Cerebellar nuclear complex (tissue), 1 donor: Measurements from ENCODE around the gene F2RL3.

Experiments used
- DNase-seq, 2 experiments: peaks; one replicate each; lab custom pipeline; 2025; lab: John Stamatoyannopoulos, UW

The F2RL3 gene

GRCh38 chr19:16894080-16894479, 5.3 kb downstream of the F2RL3 start:
- no peak for DNase-seq

GRCh38 chr19:16895467-16896145, 6.8 kb downstream of the F2RL3 start:
- no peak for DNase-seq

- no peak for DNase-seq
Observed at GRCh38 chr19:16896146-16897028, 7.6 kb downstream of the F2RL3 start.

GRCh38 chr19:16897029-16897855, 8.4 kb downstream of the F2RL3 start:
- DNase-seq = no peak

DNA sequence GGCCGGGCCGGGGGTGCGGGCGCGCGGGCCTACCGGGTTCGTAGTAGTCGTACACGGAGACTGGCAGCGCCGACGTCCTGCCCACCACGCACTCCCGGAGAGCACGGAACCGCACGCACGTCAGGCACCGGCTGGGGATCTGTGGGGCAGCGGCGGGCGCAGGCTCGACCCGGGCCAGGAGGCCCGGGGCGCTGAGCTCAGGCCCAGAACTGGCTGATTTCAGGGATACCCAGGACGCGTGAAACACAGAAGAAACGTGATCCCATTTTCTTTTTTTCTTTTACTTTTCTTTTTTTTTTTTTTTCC, 9.0 kb downstream of the F2RL3 start:
- DNase-seq = no peak

DNA sequence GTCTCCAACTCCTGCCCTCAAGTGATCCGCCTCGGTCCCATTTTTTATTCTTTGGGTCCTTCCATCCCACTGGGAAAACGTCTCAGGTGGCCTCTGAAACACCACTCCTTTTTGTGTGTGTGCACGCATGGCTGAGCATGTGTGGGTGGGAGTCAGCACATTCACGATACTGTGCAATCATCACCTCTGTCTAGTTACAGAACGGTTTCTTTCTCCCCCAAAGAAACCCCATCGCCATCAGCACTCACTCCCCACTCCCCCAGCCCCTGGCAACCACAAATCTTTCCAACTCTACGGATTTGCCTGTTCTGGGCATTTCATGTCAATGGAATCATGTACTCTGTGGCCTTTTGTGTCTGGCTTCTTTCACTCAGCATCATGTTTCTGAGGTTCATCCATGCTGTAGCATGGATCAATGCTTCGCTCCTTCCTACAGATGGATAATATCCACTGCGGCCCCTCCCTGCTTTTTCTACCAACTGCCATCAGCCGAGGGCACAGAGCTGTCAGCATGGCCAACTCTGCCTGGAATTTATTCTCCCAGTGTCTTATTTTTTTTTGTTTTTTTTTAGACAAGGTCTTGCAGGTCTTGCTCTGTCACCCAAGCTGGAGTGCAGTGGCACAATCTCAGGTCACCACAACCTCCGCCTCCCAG, 9.7 kb downstream of the F2RL3 start:
- DNase-seq = no peak

DNA sequence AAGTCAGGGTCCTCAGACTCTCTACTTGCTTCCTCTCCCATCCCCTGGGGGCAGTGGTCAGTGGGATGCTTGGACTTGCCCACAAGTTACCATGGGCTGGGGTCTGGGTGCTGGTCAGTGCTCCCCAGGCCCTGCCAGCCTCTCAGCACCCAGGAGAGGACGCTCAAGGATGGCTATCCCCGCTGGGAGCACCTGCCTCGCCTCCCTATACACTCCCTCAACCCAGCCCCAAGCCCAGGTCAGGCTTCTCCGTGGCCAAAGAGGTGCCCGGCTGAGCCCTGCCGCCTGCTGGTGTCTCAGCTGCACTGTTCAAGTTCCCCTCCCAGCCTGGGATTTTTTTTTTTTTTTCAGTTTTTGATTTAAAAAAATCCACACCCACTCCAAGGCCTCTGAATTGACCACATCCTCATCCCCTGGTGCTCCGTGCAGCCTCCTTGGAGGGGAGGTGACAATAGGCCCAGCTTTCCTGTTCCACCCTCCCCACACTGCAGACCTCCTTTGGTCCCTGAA, 10.8 kb downstream of the F2RL3 start:
- no peak for DNase-seq

GRCh38 chr19:16901491-16902175, 12.8 kb downstream of the F2RL3 start:
- DNase-seq = no peak

DNA sequence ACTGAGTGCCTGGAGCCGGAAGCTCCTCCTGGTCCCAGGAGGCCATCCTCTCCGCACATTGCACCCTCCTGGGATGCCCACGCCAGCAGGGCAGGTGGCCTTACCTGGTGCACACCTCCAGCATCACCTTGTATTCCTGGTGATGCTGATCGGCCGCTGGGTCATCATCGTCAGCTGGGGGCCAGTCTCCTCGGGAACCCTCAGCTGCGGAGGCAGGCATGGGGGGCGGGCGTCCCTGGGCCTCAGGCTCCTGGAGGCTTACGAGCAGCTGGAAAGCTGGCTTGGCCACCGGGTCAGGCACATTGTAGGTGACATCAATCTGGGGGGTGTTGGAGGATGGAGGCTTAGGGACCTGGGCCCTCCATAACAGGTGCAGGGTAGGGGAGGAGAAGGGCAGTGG, 13.7 kb downstream of the F2RL3 start:
- no peak for DNase-seq

- DNase-seq = no peak
Observed at GRCh38 chr19:16903347-16903746, 14.5 kb downstream of the F2RL3 start.

DNA sequence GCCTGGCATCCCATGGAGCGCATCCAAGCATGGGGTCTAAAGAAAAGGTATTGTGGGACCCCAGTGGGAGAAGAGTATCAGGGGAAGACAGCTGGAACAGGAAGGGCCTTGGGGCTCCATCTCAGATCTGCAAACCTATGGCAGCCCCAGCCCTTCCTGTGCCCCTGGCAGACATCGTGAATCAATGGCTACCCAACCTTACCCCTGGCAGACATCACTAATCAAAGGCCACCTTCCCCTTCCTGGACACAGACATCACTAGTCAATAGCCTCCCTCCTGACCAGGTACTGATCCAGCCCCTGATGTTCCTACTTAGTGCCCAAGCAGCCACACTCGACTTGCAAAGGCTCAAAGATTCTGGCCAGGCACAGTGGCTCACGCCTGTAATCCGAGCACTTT, 15.8 kb downstream of the F2RL3 start:
- no peak for DNase-seq

DNA sequence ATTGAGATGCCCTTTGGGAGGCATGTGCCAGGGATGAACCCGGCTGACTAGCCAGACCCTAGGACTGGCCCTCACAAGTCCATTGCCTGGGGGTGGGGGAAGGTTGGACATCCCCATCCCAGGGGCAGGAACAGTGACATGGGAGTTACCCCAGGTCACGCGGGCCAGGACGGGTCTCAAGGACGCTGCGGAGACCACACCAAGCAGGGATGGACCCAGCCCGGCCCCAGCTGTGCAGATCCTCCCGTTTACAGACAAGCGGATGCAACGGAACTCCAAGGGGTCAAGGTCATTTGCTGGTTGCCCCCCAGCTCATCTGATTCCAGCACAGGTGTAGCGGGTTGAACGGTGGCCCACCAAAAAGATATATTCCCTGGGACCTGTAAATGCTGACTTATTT, 20.0 kb downstream of the F2RL3 start:
- no peak for DNase-seq

GRCh38 chr19:16911046-16911445, 22.2 kb downstream of the F2RL3 start:
- no peak for DNase-seq

- DNase-seq = no peak
Observed at GRCh38 chr19:16912780-16913179, 24.0 kb downstream of the F2RL3 start.

DNA sequence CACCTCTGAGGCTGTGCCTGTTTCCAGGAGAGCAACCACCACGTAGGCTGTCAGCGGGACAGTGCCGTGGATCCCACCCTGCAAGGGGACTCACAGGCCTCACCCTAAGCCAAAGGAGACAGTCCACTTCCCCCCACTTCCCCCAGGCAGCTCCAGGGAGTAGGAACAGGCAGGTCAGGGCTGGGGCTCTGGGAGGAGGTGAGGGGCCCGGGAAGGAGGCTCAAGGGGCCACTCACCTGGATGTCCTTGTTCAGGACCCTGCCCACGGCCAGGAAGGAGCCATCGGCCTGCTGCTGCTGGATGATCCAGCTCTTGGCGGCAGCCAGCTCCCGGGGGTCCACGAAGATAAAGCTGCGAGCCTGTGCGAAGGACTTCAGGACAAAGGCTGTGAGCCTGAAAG, 25.6 kb downstream of the F2RL3 start:
- no peak for DNase-seq

DNA sequence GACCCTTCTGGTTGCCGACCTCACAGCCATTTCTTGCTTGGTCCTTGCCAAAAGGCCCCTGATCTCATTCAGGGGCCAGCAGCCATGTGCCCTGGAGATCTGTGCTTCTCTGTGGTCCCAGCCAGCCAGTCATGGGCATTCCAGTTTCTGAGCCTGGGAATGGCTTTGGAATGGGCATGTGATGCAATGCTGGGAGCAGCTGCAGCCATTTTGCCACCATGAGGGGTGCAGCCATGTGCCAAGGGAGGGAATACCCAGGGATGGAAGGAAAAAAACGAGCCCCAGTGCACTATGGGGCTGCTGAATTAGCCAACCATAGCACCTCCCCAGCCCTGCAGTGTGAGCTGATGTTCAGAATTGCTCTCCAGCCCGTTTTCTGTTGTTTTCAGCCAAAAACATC, 26.3 kb downstream of the F2RL3 start:
- DNase-seq = no peak

GRCh38 chr19:16915734-16916133, 26.9 kb downstream of the F2RL3 start:
- no peak for DNase-seq

- DNase-seq = no peak
Observed at GRCh38 chr19:16917401-16917800, 28.6 kb downstream of the F2RL3 start.

- DNase-seq = no peak
Observed at GRCh38 chr19:16919496-16919895, 30.7 kb downstream of the F2RL3 start.

DNA sequence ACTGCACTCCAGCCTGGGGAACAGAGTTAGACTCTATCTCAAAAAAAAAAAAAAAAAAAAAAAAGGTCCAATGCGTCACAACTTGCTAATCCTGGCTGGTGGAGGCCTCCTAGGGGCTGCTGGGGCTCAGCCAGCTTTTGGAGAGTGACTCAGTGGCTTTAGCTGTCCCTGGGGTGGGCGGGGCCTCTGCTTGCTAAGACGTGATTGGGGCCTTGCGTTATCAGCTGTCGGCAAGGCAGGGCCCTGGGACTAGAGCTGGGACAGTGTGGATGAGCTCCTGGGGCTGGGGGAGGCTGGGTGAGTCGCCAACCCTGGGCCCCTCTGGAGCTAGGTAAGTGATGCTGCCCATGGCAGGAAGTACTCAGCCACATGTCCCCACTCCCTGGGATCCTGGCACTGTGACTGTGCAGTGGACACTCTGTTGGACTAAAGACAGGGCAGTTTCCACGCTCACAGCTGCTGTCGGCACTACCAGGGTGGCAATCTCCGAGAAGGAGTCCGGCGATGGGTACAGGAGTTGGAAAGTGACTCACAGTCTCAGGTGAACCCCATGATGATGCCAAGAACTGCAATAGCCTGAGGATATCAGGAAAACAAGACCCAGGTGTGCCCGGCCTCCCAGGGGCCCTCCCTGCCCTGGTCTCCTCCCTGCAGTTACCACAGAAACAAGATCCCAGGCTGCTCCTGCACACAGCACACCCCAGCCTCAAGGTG, 32.2 kb downstream of the F2RL3 start:
- DNase-seq = no peak
